ENCODE results near the gene MPL. TPM values are rescaled to one million over a fixed set of nuclear protein-coding genes. Genes with fewer than 3 reads are reported as not detected.

MPL gene
- polyA plus RNA-seq, 1 donor (not counting 4 experiments of a cell fraction or from before 2014, with no cell fraction given) = not detected

DNA sequence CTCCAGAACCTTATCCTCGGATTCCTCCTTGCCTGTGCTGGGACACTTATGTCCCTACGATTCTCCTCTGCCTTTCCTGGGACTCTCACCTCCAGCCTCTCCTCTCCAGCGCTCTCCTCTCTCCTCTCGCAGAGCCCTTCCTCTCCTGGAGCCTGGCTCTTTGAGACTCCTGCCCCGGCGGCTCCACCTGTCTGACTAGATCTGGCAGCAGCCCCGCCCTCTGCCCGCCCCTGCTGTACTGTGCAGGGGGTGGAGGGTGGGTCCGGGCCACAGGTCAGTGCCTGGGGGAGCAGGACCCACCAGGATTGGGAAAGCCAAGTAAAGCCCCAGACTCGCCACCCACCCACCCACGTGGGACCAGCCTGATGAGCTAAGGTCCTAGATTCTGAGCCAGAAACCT is 28.6 kb downstream of the MPL start:
- Histone ChIP-seq H3K9me3 (ENCODE audit: control insufficient read depth, low read depth, low read length) (no peaks in the 10 kb centered on the region), H3K79me2 (ENCODE audit: control insufficient read depth, insufficient read depth, low read length) (peaks cover 63% of the 10 kb centered on the region), H3K36me3 (ENCODE audit: control insufficient read depth in 2 of 2, extremely low read depth in 1 of 2, insufficient read depth in 2 of 2, low read length in 2 of 2) (peaks cover 19 to 31% of the 10 kb centered on the region in 2 experiments), H3K4me3 (ENCODE audit: control insufficient read depth in 2 of 3, extremely low read depth in 1 of 3, insufficient read depth in 2 of 3, low read depth in 1 of 3, low read length in 3 of 3) (peak overlapping the region; percentile 67 to 92 (median 79)), H3K9ac (ENCODE audit: control insufficient read depth, extremely low read depth, insufficient read depth, low read length) (peak overlapping the region; percentile 82), H3K27me3 (ENCODE audit: control insufficient read depth, extremely low read depth, insufficient read depth, low read length) (no peaks in the 10 kb centered on the region), H3K4me1 (ENCODE audit: control insufficient read depth, extremely low read depth, insufficient read depth, low read length) (peaks cover 45% of the 10 kb centered on the region), H3K27ac (ENCODE audit: control insufficient read depth, insufficient read depth, low read length) (peak overlapping the region; percentile 75), H2AFZ (ENCODE audit: control insufficient read depth, low read length) (no peak overlapping the region), H4K20me1 (ENCODE audit: control insufficient read depth, extremely low read depth, insufficient read depth, low read length) (peaks cover 3% of the 10 kb centered on the region), H3K9me1 (ENCODE audit: control insufficient read depth, extremely low read depth, insufficient read depth, low read length) (no peaks in the 10 kb centered on the region), H3K4me2 (ENCODE audit: control insufficient read depth, extremely low read depth, insufficient read depth, low read depth, low read length) (peak overlapping the region; percentile 99)
- TF ChIP-seq, protein P1, sequence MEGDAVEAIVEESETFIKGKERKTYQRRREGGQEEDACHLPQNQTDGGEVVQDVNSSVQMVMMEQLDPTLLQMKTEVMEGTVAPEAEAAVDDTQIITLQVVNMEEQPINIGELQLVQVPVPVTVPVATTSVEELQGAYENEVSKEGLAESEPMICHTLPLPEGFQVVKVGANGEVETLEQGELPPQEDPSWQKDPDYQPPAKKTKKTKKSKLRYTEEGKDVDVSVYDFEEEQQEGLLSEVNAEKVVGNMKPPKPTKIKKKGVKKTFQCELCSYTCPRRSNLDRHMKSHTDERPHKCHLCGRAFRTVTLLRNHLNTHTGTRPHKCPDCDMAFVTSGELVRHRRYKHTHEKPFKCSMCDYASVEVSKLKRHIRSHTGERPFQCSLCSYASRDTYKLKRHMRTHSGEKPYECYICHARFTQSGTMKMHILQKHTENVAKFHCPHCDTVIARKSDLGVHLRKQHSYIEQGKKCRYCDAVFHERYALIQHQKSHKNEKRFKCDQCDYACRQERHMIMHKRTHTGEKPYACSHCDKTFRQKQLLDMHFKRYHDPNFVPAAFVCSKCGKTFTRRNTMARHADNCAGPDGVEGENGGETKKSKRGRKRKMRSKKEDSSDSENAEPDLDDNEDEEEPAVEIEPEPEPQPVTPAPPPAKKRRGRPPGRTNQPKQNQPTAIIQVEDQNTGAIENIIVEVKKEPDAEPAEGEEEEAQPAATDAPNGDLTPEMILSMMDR (optimal IDR thresholded peaks at IDR 0.05 in 1 of 3, IDR thresholded peaks at IDR 0.05 in 1 of 3, conservative IDR thresholded peaks at IDR 0.05 in 1 of 3; ENCODE audit: extremely low read depth in 1 of 3, insufficient read depth in 2 of 3, low read length in 3 of 3) = no peak
- TF ChIP-seq EZH2 (IDR thresholded peaks at IDR 0.05; ENCODE audit: low read length) = no peak
- dilution Hi-C loops (cut with MboI; ENCODE audit: extremely low pct_ligation_motif_present, low sequenced_read_pairs) = no loop called here
- DNase-seq (ENCODE audit: low read depth, low spot score) = no peak
- FAIRE-seq = peak; percentile 39

DNA sequence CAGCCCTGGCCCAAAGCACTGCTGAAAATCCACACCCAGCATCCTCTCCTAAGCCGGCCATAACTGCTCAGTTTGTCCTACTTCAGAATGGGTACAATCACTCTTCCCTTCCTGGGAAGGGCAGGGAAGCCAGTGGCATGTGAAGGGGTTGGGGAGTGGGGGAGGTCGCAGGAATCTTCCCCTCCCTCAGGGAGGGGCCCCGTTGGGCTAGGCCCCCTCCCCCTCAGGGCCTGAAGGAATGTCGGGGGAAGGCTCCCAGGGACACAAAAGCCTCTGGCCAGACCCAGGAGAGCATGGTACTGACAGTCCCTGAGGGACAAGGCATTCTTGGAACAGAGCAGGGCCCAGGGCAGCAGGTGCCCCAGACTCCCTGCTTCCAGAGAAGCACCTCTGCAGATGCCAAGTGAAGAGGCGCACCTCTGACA is 29.0 kb downstream of the MPL start:
- FAIRE-seq (no peak), DNase-seq (ENCODE audit: low read depth, low spot score) (no peak)
- dilution Hi-C loops (cut with MboI; ENCODE audit: extremely low pct_ligation_motif_present, low sequenced_read_pairs) = no loop called here
- Histone ChIP-seq H3K79me2 (ENCODE audit: control insufficient read depth, insufficient read depth, low read length) (peaks cover 59% of the 10 kb centered on the region), H3K9me3 (ENCODE audit: control insufficient read depth, low read depth, low read length) (no peaks in the 10 kb centered on the region), H3K9ac (ENCODE audit: control insufficient read depth, extremely low read depth, insufficient read depth, low read length) (peak overlapping the region; percentile 82), H3K4me3 (ENCODE audit: control insufficient read depth in 2 of 3, extremely low read depth in 1 of 3, insufficient read depth in 2 of 3, low read depth in 1 of 3, low read length in 3 of 3) (peak overlapping the region; percentile 67 to 92 (median 79)), H3K27ac (ENCODE audit: control insufficient read depth, insufficient read depth, low read length) (peak overlapping the region; percentile 75), H3K4me1 (ENCODE audit: control insufficient read depth, extremely low read depth, insufficient read depth, low read length) (peaks cover 45% of the 10 kb centered on the region), H3K4me2 (ENCODE audit: control insufficient read depth, extremely low read depth, insufficient read depth, low read depth, low read length) (peak overlapping the region; percentile 99), H2AFZ (ENCODE audit: control insufficient read depth, low read length) (no peak overlapping the region), H3K9me1 (ENCODE audit: control insufficient read depth, extremely low read depth, insufficient read depth, low read length) (no peaks in the 10 kb centered on the region), H3K36me3 (ENCODE audit: control insufficient read depth in 2 of 2, extremely low read depth in 1 of 2, insufficient read depth in 2 of 2, low read length in 2 of 2) (peaks cover 19 to 26% of the 10 kb centered on the region in 2 experiments), H4K20me1 (ENCODE audit: control insufficient read depth, extremely low read depth, insufficient read depth, low read length) (peaks cover 3% of the 10 kb centered on the region), H3K27me3 (ENCODE audit: control insufficient read depth, extremely low read depth, insufficient read depth, low read length) (no peaks in the 10 kb centered on the region)
- TF ChIP-seq, protein P1 (optimal IDR thresholded peaks at IDR 0.05 in 1 of 3, IDR thresholded peaks at IDR 0.05 in 1 of 3, conservative IDR thresholded peaks at IDR 0.05 in 1 of 3; ENCODE audit: extremely low read depth in 1 of 3, insufficient read depth in 2 of 3, low read length in 3 of 3) = no peak

All from keratinocyte (primary cell).